CD4-positive, alpha-beta T cell treated with Interleukin-17A for 1 hour (primary cell): ENCODE results near the gene NNT.
"Not testable (repeated sequence)": the region's sequence is repeated elsewhere in the genome, so short reads cannot be mapped to it uniquely, and the experiment has no call there.

Source experiments
- DNase-seq: peaks from one replicate; pipeline ENCODE4 v3.0.0-alpha.2; 2020

Gene NNT

GRCh38 chr5:43729846-43730478, 127.0 kb downstream of the NNT start:
- peak; percentile 4 for DNase-seq

- DNase-seq: no peak
Measured at GRCh38 chr5:43730832-43731342, 127.9 kb downstream of the NNT start.

GRCh38 chr5:43731573-43731972, 128.6 kb downstream of the NNT start:
- no peak for DNase-seq

GRCh38 chr5:43745923-43746548, 143.1 kb downstream of the NNT start:
- not testable (repeated sequence) for DNase-seq

- DNase-seq: no peak
Measured at GRCh38 chr5:43750809-43751208, 147.8 kb downstream of the NNT start.

GRCh38 chr5:43753069-43753468, 150.1 kb downstream of the NNT start:
- no peak for DNase-seq
